ENCODE measurements around the gene PPP3R1.
A peak's percentile ranks its signal among the peaks of the same experiment; 100 is the strongest.

The PPP3R1 gene
- total RNA-seq = 14.5 to 79.0 (median 45.0) reads per million in 18 experiments

GRCh38 chr2:68252400-68253218 is at the start of gene PPP3R1:
TSS of gene PPP3R1 (minus strand) at chr2:68252532. CDS start at chr2:68252127, 405 bp downstream.
- DNase-seq = peak; percentile 96 to 98

DNA sequence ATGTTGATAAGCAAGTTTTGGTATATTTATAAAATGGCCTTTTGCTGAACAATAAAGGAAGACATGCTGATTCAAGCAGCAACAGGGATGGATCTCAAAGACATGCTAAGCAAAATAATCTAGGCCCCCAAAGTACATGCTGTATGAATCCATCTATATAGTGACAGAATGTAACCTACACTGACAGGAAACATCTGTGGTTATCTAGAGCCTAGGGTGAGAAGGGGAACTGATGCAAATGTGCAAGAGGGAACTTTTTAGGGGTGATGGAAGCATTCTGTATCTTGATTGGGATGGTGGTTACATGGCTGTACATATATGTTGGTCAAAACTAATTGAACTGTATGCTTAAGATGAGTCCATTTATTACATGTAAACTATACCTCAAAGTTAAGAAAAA is 43.2 kb upstream of the PPP3R1 start:
- no peak for DNase-seq

DNA sequence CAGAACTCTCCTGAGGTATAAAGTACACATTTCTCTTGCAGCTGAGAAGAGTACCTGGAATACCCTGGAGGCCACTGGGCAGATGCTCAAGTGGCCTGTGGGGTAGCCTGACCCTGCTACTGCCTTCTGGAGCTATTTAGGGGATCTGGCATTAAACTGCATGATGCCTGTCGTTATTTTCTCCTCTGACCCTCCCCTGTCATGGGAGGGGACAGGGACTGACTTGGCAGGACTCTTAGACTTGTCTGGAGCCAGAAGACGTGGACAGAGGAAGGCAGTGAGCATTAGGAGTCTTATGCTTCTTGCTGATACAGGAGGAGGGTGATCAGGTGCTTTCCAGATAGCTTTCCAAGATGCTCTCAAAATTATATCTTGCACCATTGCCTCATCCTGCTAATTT is 42.6 kb upstream of the PPP3R1 start:
- no peak for DNase-seq

DNA sequence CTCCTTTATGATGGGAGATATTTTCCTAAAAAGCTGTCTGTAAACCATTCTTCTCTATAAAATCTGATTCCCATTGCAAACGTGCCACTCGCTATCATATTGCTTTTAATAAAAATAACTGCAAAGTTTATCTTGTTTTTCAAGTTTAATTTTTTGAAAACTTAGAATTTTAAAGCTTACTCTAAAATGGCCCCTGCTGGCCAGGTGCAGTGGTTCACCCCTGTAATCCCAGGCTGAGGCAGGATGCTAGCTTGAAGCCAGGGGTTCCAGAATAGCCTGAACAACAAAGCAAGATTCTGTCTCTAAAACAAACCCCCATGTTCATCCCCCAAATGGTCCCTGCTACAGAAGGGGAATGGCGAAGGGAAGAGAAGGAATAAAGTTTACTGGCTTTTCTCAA is 41.9 kb upstream of the PPP3R1 start:
- no peak for DNase-seq

DNA sequence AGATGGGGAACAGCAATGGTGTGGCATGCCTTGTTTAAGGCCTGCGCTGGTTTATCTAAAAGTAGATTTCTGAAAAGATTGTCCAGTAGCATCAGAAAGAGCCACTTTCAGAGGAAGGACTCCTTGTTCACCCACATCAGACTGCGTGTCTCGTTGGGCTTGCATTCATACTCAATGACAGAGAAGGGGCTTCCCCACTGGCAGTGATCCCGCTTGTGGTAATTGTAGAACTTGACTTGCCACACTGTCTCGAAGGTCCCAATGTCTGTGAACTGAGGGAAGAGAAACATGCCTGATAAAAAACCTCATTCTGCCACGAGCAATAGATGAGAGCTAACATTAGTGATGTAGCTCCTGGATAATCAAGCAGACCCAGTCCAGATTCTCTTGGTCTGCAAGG is 41.4 kb upstream of the PPP3R1 start:
- no peak for DNase-seq

GRCh38 chr2:68293024-68293423 is 40.7 kb upstream of the PPP3R1 start:
- no peak for DNase-seq

GRCh38 chr2:68292108-68292710 is 39.9 kb upstream of the PPP3R1 start:
- peak; percentile 29 to 39 for DNase-seq

DNA sequence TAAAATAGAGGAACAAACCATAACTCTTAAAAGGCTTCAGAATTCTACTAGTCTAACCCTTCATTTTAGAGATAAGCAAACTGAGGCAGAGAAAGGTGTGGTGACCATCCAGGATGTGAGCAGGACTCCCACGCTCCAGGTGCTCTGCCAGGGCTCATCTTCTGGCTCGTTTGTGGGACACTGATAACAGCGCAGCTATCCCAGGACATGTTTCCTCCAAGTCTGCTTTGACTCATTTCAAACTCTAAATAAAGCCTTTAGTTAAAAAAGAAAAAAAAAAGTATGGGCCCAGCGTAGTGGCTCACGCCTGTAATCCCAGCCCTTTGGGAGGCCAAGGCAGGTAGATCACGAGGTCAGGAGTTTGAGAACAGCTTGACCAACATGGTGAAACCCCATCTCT is 39.0 kb upstream of the PPP3R1 start:
- DNase-seq = no peak

GRCh38 chr2:68290901-68291300 is 38.6 kb upstream of the PPP3R1 start:
- peak in 1 of 2 donors; percentile 10 for DNase-seq

DNA sequence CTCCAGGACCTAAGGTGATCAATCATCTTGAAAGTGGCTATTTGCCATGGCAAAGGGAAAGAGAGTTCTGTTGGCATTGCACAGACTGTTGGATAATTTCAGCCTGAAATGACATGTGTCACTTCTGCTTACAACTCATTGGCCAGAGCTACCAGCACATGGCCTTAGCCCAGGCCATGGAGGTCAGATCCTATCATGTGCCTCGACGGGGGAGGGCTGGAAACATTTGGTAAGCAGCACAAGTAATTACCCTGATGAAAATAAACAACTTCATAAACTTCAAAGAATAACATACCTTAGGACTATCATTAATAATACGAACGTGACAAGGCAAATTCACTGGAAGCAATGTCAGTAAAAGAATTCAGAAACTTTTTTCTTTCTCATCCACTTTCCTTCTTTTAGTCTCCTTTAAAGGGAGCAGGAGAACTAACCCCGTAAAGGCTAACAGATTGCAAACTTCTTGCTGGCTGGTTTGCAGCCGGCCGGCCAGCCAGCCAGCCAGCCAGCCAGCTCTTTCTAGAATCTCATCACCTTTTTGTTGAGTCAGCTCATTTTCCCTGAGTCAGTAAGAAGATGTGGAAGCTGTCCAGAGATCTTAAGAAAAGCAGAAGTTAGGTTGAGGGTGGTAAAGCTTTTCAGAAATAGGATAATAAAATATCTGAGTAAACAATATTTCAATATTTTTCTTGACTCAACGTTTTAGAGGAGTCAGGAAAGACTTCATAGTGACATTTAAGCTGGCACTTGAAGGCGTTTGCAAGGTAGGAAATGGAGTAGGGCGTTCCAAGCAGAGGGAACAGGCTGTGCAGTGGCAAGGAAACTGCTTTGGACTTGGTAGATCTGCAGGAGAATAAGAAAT is 35.5 kb upstream of the PPP3R1 start:
- peak; percentile 78 to 91 for DNase-seq

DNA sequence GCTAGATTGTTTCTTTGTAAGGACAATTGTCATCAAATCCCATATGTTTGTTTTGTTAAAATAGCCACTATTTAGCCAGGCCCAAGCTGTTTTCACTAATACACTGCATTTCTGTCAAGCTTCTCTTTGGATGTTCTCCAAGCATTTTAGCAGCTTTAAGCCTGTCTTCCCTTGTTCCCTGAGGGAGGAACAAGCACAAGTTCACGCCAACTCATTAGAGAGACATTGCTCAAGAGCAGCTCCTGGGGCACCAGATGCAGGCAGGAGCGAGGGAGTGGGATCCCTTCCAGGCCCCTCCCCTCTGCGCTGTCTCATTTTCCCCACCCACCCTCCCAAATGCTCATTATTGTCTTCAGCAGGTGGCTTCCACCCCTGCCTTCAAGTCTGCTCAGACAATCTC is 32.6 kb upstream of the PPP3R1 start:
- peak; percentile 41 to 50 for DNase-seq

GRCh38 chr2:68283419-68283812 is 31.1 kb upstream of the PPP3R1 start:
- DNase-seq = no peak

GRCh38 chr2:68282811-68283418 is 30.6 kb upstream of the PPP3R1 start:
- peak; percentile 19 to 30 for DNase-seq

GRCh38 chr2:68280796-68281195 is 28.5 kb upstream of the PPP3R1 start:
- DNase-seq = peak; percentile 50 to 53

GRCh38 chr2:68280348-68280747 is 28.0 kb upstream of the PPP3R1 start:
- no peak for DNase-seq

DNA sequence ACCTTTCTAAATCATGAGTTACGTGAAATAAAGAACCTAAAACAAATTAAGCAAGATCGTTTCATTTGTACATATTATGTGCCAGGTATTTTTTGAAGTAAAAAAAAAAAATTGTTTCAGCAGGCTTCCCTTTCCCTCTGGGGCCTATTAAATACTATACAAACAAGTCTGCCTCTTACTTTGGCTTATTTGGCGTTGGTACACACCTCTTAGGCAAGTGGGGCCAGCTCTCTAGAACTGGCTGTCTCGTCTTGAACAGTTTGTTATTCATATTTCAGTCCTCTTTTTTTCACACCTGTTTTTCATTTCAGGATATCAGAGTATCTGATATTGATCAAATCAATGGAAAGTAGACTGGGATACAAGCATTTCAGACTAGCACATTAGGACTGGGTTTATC is 27.4 kb upstream of the PPP3R1 start:
- DNase-seq = no peak

GRCh38 chr2:68278169-68278568 is 25.8 kb upstream of the PPP3R1 start:
- DNase-seq = no peak

- no peak for DNase-seq
Measured at GRCh38 chr2:68274022-68274421, 21.7 kb upstream of the PPP3R1 start.

DNA sequence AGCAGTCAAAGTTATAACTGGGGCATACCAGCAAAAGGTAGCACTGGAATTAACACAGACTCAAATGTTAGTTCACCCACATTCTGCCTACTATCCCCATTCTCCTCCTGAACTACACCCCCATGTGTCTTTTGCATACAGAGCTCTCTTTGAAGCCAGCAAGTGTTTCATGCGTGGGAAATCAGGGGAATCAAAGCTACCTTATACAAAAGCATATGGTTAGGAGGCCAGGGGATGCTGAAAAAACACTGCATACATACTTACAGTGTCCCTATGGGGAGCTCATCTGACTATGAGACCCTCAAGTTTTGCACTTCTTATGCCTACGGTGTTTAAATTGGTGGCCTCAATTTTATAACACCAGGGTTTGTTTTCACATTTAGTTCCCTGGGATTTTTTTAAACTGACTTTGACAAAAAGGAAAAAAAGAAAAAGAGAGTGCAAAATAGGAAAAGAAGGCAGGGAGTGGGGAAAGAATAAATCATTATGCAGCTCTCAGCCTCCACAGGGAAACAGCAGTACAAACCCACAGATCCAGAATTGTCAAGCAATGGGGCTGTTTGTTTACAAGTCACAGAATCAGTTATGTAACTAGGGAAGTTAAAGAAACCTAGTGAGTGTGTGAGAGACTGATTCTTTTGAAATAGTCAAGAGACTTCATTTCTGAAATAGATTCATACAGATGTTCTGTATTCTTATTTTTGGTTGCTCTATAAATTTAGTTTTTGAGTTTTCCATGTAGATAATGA is 20.1 kb upstream of the PPP3R1 start:
- DNase-seq = peak; percentile 77 to 90

DNA sequence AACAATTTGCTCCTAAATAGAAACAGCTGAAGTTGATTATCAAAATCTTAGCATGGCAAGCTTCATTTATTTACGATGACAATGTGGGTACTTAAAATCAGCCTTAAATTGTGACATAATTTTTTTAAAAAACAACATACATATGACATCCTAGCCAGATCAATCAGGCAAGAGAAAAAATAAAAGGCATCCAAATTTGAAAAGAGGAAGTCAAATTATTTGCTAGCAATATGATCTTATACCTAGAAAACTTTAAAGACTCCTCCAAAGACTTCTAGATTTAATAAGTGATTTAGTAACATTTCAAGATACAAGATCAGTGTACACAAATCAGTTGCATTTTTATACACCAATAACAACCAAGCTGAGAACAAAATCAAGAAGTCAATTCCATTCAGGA is 14.3 kb upstream of the PPP3R1 start:
- DNase-seq = no peak

GRCh38 chr2:68263632-68264031 is 11.3 kb upstream of the PPP3R1 start:
- DNase-seq = no peak

DNA sequence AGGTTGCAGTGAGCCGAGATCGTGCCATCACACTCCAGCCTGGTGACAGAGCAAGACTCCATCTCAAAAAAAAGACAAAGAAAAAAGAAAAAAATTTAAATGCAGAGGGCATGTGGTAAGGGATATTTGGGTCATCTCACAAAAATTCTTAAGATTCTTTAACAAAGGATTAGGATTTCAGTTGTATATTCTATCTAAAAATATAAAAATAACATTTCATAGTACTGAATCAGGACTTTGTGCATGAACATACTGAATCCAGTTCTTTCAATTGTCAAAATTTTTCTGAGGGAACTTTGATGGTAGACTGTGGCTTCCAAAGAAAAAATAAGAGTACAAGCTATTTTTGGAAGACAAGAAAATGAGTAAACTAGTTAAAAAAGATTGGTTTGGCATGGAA is 6.5 kb upstream of the PPP3R1 start:
- no peak for DNase-seq

Measured in inflammatory macrophage (primary cell).